Cortex of kidney (tissue), 1 donor: ENCODE data around the gene IFI27L2.

Experiments used
- DNase-seq: peaks from one replicate; lab custom pipeline; 2025; lab: John Stamatoyannopoulos, UW

IFI27L2 gene

GRCh38 chr14:94100847-94101246 is 28.6 kb downstream of the IFI27L2 start:
- no peak for DNase-seq

GRCh38 chr14:94099006-94099405 is 30.4 kb downstream of the IFI27L2 start:
- no peak for DNase-seq

GRCh38 chr14:94098326-94098992 is 30.9 kb downstream of the IFI27L2 start:
- DNase-seq = no peak

- no peak for DNase-seq
These were observed 32.3 kb downstream of the IFI27L2 start for GRCh38 chr14:94097091-94097490.

- no peak for DNase-seq
These were observed 36.0 kb downstream of the IFI27L2 start for GRCh38 chr14:94093418-94093817.

- no peak for DNase-seq
These were observed 39.9 kb downstream of the IFI27L2 start for GRCh38 chr14:94089479-94089878.

- no peak for DNase-seq
These were observed 40.9 kb downstream of the IFI27L2 start for GRCh38 chr14:94088516-94088915.

GRCh38 chr14:94087891-94088290 is 41.5 kb downstream of the IFI27L2 start:
- DNase-seq = no peak

- DNase-seq = no peak
These were observed 48.0 kb downstream of the IFI27L2 start for GRCh38 chr14:94081386-94081820.

- peak; percentile 36 for DNase-seq
These were observed 48.6 kb downstream of the IFI27L2 start, which contains the start of the genes DDX24 and IFI27L1 for GRCh38 chr14:94080621-94081385. DDX24 (minus strand) TSS chr14:94081202; CDS start chr14:94079742, 1,460 bp downstream. IFI27L1 (plus strand) TSS chr14:94081310; CDS start chr14:94096938, 15,628 bp downstream.

GRCh38 chr14:94079891-94080620 is 49.3 kb downstream of the IFI27L2 start:
- no peak for DNase-seq

- DNase-seq = no peak
These were observed 51.6 kb downstream of the IFI27L2 start for GRCh38 chr14:94077823-94078222.
